ENCODE results near the gene KSR2.

The KSR2 gene

GRCh38 chr12:117521867-117522266 is 446.9 kb downstream of the KSR2 start:
- no peak for TF ChIP-seq ZNF350 (tag by site-specific recombination; IDR thresholded peaks at IDR 0.05)
- TF ChIP-seq ZNF18 (tag by site-specific recombination; IDR thresholded peaks at IDR 0.05) = no peak
- TF ChIP-seq, protein P1, sequence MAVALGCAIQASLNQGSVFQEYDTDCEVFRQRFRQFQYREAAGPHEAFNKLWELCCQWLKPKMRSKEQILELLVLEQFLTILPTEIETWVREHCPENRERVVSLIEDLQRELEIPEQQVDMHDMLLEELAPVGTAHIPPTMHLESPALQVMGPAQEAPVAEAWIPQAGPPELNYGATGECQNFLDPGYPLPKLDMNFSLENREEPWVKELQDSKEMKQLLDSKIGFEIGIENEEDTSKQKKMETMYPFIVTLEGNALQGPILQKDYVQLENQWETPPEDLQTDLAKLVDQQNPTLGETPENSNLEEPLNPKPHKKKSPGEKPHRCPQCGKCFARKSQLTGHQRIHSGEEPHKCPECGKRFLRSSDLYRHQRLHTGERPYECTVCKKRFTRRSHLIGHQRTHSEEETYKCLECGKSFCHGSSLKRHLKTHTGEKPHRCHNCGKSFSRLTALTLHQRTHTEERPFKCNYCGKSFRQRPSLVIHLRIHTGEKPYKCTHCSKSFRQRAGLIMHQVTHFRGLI (tag by site-specific recombination; IDR thresholded peaks at IDR 0.05) = no peak
- no peak for TF ChIP-seq GLI2 (tag by site-specific recombination; IDR thresholded peaks at IDR 0.05; ENCODE audit: borderline replicate concordance, low read depth)
- POLR2A ChIA-PET = no interaction called here
- Histone ChIP-seq H3K4me1 (ENCODE audit: control insufficient read depth, insufficient read depth, low read length) (no peaks in the 10 kb centered on the region), H3K27ac (ENCODE audit: extremely low read depth, low read depth, low read length) (no peak overlapping the region), H3K36me3 (ENCODE audit: control insufficient read depth in 2 of 2, insufficient read depth in 1 of 2, low read length in 2 of 2) (no peaks in the 10 kb centered on the region), H3K4me3 (ENCODE audit: low read depth, low read length) (no peak overlapping the region), H3K9me3 (ENCODE audit: control insufficient read depth, insufficient read depth, low read depth, low read length) (no peaks in the 10 kb centered on the region)
- CTCF ChIA-PET = interaction anchor here (0.8 to 1.0 kb wide), 2 partner anchors 52 to 328 kb away, joined by 3 to 4 read pairs; no protein-coding TSS in a partner anchor

- ChIA-PET CTCF (interaction anchor here (0.8 to 1.0 kb wide), 2 partner anchors 52 to 329 kb away, joined by 3 to 4 read pairs; no protein-coding TSS in a partner anchor), POLR2A (no interaction called here)
- Histone ChIP-seq H3K4me1 (ENCODE audit: control insufficient read depth, insufficient read depth, low read length) (no peaks in the 10 kb centered on the region), H3K9me3 (ENCODE audit: control insufficient read depth, insufficient read depth, low read depth, low read length) (no peaks in the 10 kb centered on the region), H3K36me3 (ENCODE audit: control insufficient read depth in 2 of 2, insufficient read depth in 1 of 2, low read length in 2 of 2) (no peaks in the 10 kb centered on the region), H3K27ac (ENCODE audit: extremely low read depth, low read depth, low read length) (no peak overlapping the region), H3K4me3 (ENCODE audit: low read depth, low read length) (no peak overlapping the region)
- TF ChIP-seq ZNF19 (tag by site-specific recombination; IDR thresholded peaks at IDR 0.05; ENCODE audit: low read depth) (no peak), ZNF274 (IDR thresholded peaks at IDR 0.05; ENCODE audit: low read length) (no peak), ZNF274 (tag by site-specific recombination; IDR thresholded peaks at IDR 0.05; ENCODE audit: borderline replicate concordance) (no peak), ZNF549 (tag by site-specific recombination; IDR thresholded peaks at IDR 0.05) (no peak), ZNF510 (tag by site-specific recombination; IDR thresholded peaks at IDR 0.05; ENCODE audit: insufficient replicate concordance) (no peak), ZNF677 (tag by site-specific recombination; IDR thresholded peaks at IDR 0.05) (no peak), RBAK (tag by site-specific recombination; IDR thresholded peaks at IDR 0.05) (no peak), ZNF175 (tag by site-specific recombination; IDR thresholded peaks at IDR 0.05) (no peak), ZNF114 (tag by site-specific recombination; IDR thresholded peaks at IDR 0.05) (no peak), ZNF280D (tag by site-specific recombination; IDR thresholded peaks at IDR 0.05) (no peak)
- TF ChIP-seq, protein P2, sequence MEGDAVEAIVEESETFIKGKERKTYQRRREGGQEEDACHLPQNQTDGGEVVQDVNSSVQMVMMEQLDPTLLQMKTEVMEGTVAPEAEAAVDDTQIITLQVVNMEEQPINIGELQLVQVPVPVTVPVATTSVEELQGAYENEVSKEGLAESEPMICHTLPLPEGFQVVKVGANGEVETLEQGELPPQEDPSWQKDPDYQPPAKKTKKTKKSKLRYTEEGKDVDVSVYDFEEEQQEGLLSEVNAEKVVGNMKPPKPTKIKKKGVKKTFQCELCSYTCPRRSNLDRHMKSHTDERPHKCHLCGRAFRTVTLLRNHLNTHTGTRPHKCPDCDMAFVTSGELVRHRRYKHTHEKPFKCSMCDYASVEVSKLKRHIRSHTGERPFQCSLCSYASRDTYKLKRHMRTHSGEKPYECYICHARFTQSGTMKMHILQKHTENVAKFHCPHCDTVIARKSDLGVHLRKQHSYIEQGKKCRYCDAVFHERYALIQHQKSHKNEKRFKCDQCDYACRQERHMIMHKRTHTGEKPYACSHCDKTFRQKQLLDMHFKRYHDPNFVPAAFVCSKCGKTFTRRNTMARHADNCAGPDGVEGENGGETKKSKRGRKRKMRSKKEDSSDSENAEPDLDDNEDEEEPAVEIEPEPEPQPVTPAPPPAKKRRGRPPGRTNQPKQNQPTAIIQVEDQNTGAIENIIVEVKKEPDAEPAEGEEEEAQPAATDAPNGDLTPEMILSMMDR (tag by site-specific recombination; IDR thresholded peaks at IDR 0.05) = no peak
Observed at GRCh38 chr12:117521346-117521745, 447.4 kb downstream of the KSR2 start.

All from HEK293 (cell line).